ENCODE results near the gene RNU1-4.
A peak's percentile ranks its signal among the peaks of the same experiment; 100 is the strongest.
"Not testable (repeated sequence)": the region's sequence is repeated elsewhere in the genome, so short reads cannot be mapped to it uniquely, and the experiment has no call there.

Gene RNU1-4

GRCh38 chr1:16747660-16748059 lies 7.3 kb downstream of the RNU1-4 start:
- H3K4me3 Mint-ChIP-seq; H3K36me3 Mint-ChIP-seq (ENCODE audit: low read depth); H3K4me1 Mint-ChIP-seq (ENCODE audit: low read depth); H3K9me3 Mint-ChIP-seq; DNase-seq; H3K27me3 Mint-ChIP-seq; H3K27ac Mint-ChIP-seq: not testable (repeated sequence)

- not testable (repeated sequence) for DNase-seq; H3K27me3 Mint-ChIP-seq; H3K36me3 Mint-ChIP-seq (ENCODE audit: low read depth); H3K4me3 Mint-ChIP-seq; H3K9me3 Mint-ChIP-seq; H3K27ac Mint-ChIP-seq; H3K4me1 Mint-ChIP-seq (ENCODE audit: low read depth)
Observed at GRCh38 chr1:16748710-16749109, 8.4 kb downstream of the RNU1-4 start.

GRCh38 chr1:16749910-16750888 lies 9.9 kb downstream of the RNU1-4 start:
- not testable (repeated sequence) for H3K27ac Mint-ChIP-seq; H3K9me3 Mint-ChIP-seq; H3K4me3 Mint-ChIP-seq; H3K27me3 Mint-ChIP-seq; DNase-seq; H3K4me1 Mint-ChIP-seq (ENCODE audit: low read depth); H3K36me3 Mint-ChIP-seq (ENCODE audit: low read depth)

- H3K4me3 Mint-ChIP-seq; H3K9me3 Mint-ChIP-seq; H3K27ac Mint-ChIP-seq; H3K4me1 Mint-ChIP-seq (ENCODE audit: low read depth); H3K27me3 Mint-ChIP-seq; DNase-seq; H3K36me3 Mint-ChIP-seq (ENCODE audit: low read depth): not testable (repeated sequence)
Observed at GRCh38 chr1:16752770-16753169, 12.5 kb downstream of the RNU1-4 start.

GRCh38 chr1:16755385-16755784 lies 15.1 kb downstream of the RNU1-4 start:
- DNase-seq; H3K4me1 Mint-ChIP-seq (ENCODE audit: low read depth); H3K27ac Mint-ChIP-seq; H3K36me3 Mint-ChIP-seq (ENCODE audit: low read depth); H3K4me3 Mint-ChIP-seq; H3K27me3 Mint-ChIP-seq; H3K9me3 Mint-ChIP-seq: not testable (repeated sequence)

GRCh38 chr1:16755932-16756331 lies 15.6 kb downstream of the RNU1-4 start:
- H3K27me3 Mint-ChIP-seq; H3K27ac Mint-ChIP-seq; H3K9me3 Mint-ChIP-seq; H3K4me3 Mint-ChIP-seq; H3K36me3 Mint-ChIP-seq (ENCODE audit: low read depth); H3K4me1 Mint-ChIP-seq (ENCODE audit: low read depth); DNase-seq: not testable (repeated sequence)

GRCh38 chr1:16757574-16757973 lies 17.3 kb downstream of the RNU1-4 start:
- H3K36me3 Mint-ChIP-seq (ENCODE audit: low read depth); H3K4me3 Mint-ChIP-seq; DNase-seq; H3K27ac Mint-ChIP-seq; H3K27me3 Mint-ChIP-seq; H3K4me1 Mint-ChIP-seq (ENCODE audit: low read depth); H3K9me3 Mint-ChIP-seq: not testable (repeated sequence)

- DNase-seq; H3K36me3 Mint-ChIP-seq (ENCODE audit: low read depth); H3K4me3 Mint-ChIP-seq; H3K27ac Mint-ChIP-seq; H3K27me3 Mint-ChIP-seq; H3K4me1 Mint-ChIP-seq (ENCODE audit: low read depth); H3K9me3 Mint-ChIP-seq: not testable (repeated sequence)
Observed at GRCh38 chr1:16758060-16758459, 17.7 kb downstream of the RNU1-4 start.

- not testable (repeated sequence) for H3K9me3 Mint-ChIP-seq; H3K27me3 Mint-ChIP-seq; H3K36me3 Mint-ChIP-seq (ENCODE audit: low read depth); H3K4me3 Mint-ChIP-seq; H3K4me1 Mint-ChIP-seq (ENCODE audit: low read depth); H3K27ac Mint-ChIP-seq
- peak; percentile 39 for DNase-seq
Observed at GRCh38 chr1:16759041-16759493, 18.8 kb downstream of the RNU1-4 start.

- H3K4me1 Mint-ChIP-seq (ENCODE audit: low read depth); DNase-seq; H3K4me3 Mint-ChIP-seq; H3K36me3 Mint-ChIP-seq (ENCODE audit: low read depth); H3K9me3 Mint-ChIP-seq; H3K27ac Mint-ChIP-seq; H3K27me3 Mint-ChIP-seq: not testable (repeated sequence)
Observed at GRCh38 chr1:16759650-16760455, 19.5 kb downstream of the RNU1-4 start.

- H3K4me3 Mint-ChIP-seq; H3K9me3 Mint-ChIP-seq; H3K4me1 Mint-ChIP-seq (ENCODE audit: low read depth); H3K36me3 Mint-ChIP-seq (ENCODE audit: low read depth); DNase-seq; H3K27ac Mint-ChIP-seq: not testable (repeated sequence)
- peaks cover 15% of the 10 kb centered on the region for H3K27me3 Mint-ChIP-seq
Observed at GRCh38 chr1:16760456-16760765, 20.1 kb downstream of the RNU1-4 start.

GRCh38 chr1:16760801-16761200 lies 20.5 kb downstream of the RNU1-4 start:
- not testable (repeated sequence) for H3K4me1 Mint-ChIP-seq (ENCODE audit: low read depth); H3K27ac Mint-ChIP-seq; H3K4me3 Mint-ChIP-seq; H3K9me3 Mint-ChIP-seq; H3K36me3 Mint-ChIP-seq (ENCODE audit: low read depth); DNase-seq
- peaks cover 15% of the 10 kb centered on the region for H3K27me3 Mint-ChIP-seq

GRCh38 chr1:16764248-16764819 lies 24.0 kb downstream of the RNU1-4 start:
- H3K4me1 Mint-ChIP-seq (ENCODE audit: low read depth); H3K4me3 Mint-ChIP-seq; H3K9me3 Mint-ChIP-seq; DNase-seq; H3K27ac Mint-ChIP-seq; H3K36me3 Mint-ChIP-seq (ENCODE audit: low read depth): not testable (repeated sequence)
- H3K27me3 Mint-ChIP-seq, result peaks cover 19% of the 10 kb centered on the region

GRCh38 chr1:16764820-16765655 lies 24.7 kb downstream of the RNU1-4 start:
- peaks cover 19% of the 10 kb centered on the region for H3K27me3 Mint-ChIP-seq
- H3K4me1 Mint-ChIP-seq (ENCODE audit: low read depth); DNase-seq; H3K27ac Mint-ChIP-seq; H3K9me3 Mint-ChIP-seq; H3K4me3 Mint-ChIP-seq; H3K36me3 Mint-ChIP-seq (ENCODE audit: low read depth): not testable (repeated sequence)
